Right cardiac atrium (tissue), 5 donors: ENCODE measurements around the gene PHLDA2. TPM values are rescaled to one million over a fixed set of nuclear protein-coding genes. Genes with fewer than 3 reads are reported as not detected.

Source experiments
- ATAC-seq, 2 donors: fragments of 200-7000 bp; cut with Tn5 transposase; one replicate each; pipeline versions ENCODE4 v1.8.0 to v1.9.1; 2020; ENCODE audit warnings: moderate library complexity in 2 of 2, mild to moderate bottlenecking in 1 of 2
- DNase-seq, 3 donors: peaks; one replicate each; pipeline ENCODE4 v3.0.0-alpha.2; 2020
- H3K27ac ChIP-seq: one replicate; pipeline ENCODE4 v1.5.1; 2013; ENCODE audit warnings: mild to moderate bottlenecking, low read length, control low read depth, moderate library complexity
- H3K27me3 ChIP-seq: one replicate; pipeline ENCODE4 v1.6.1; 2013; ENCODE audit not compliant: control insufficient read depth, insufficient read depth
- H3K4me1 ChIP-seq: one replicate; pipeline ENCODE4 v1.6.1; 2013; ENCODE audit warnings: low read length; ENCODE audit not compliant: control insufficient read depth, insufficient read depth
- H3K4me3 ChIP-seq: one replicate; pipeline ENCODE4 v1.5.1; 2013; ENCODE audit warnings: low read length, control low read depth
- H3K9me3 ChIP-seq: one replicate; pipeline ENCODE4 v1.6.1; 2013; ENCODE audit warnings: low read length; ENCODE audit not compliant: control insufficient read depth
- WGBS: extraction: QIAGEN DNeasy Blood & Tissue Kit; methylation state at CpG from one replicate; pipeline ENCODE4 v1.1.7; 2013; 5-methylcytosine and 5-hydroxymethylcytosine counted together
- intact Hi-C, 4 donors: fragments of 100-400 bp; cut with DNase I; formaldehyde crosslinking; loops; one replicate each; pipeline versions ENCODE4 v1.11.0 to v1.14.0; 2022 to 2023
- polyA plus RNA-seq: library from polyadenylated mRNA; stranded (reverse); fragments of 200-250 nt; gene quantifications from one replicate; pipeline ENCODE4 v1.2.3, GENCODE V29; 2013
- total RNA-seq, 4 donors: library from RNA; stranded (reverse); fragmentation: NEBNext Ultra II Directional; extraction: Animal tissue kit (Norgen Biotek cat#: 25700); gene quantifications; one replicate each; pipeline ENCODE4 v1.2.1, GENCODE V29; 2021
- donor health status: healthy with polysubstance abuse.
- donor health status: DM: no; HTN: yes; CAD: no.
- donor health status: DM: no; HTN: no; CAD: no.
- donor health status: DM: no; HTN: yes; CAD: no; lungs with severe emphysema.
- donor health status: DM: yes; HTN: yes; CAD: no.

PHLDA2 gene
- total and polyA plus RNA-seq, 5 donors = 0.57 to 2.1 (median 1.4) TPM; not detected in 1

DNA sequence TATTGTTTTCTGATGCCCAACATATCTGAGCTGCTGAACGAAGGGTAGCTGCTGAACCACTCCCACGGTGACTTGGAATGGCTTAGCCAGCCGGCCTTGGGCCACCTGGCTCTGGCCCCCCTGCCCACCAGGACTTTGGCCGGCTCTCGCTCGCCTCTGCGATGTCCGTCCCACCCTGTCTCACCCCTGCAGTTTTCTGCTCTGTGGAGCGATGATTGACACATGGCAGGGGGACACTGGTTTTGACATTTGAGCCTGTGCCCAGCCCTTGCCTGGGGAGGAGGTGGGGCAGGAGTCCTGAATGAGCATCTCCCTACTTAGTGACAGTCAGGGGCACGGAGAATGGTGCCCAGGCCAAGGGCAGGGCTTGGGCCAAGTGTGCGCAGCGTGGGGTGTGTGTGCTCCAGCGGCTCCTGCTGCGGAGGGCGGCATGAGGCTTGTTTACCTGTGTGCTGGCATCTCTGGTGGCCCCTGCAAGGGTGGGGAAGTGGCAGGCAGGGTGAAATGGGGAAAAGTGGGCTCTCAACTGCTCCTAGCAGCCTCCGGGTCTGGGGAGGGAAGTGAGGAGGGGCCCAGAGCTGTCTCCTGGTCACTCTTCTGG lies 27.9 kb downstream of the PHLDA2 start:
- no peaks in the 10 kb centered on the region for H3K4me1 ChIP-seq
- 77% methylated on average over 16 of the region's 16 CpGs for WGBS
- peak overlapping the region; percentile 67 for H3K4me3 ChIP-seq
- no peaks in the 10 kb centered on the region for H3K9me3 ChIP-seq
- DNase-seq (peak in 1 of 3 donors; percentile 64), ATAC-seq (peak; percentile 1 to 4)
- intact Hi-C loops = no loop called here
- peak overlapping the region; percentile 63 for H3K27ac ChIP-seq
- H3K27me3 ChIP-seq = no peaks in the 10 kb centered on the region

DNA sequence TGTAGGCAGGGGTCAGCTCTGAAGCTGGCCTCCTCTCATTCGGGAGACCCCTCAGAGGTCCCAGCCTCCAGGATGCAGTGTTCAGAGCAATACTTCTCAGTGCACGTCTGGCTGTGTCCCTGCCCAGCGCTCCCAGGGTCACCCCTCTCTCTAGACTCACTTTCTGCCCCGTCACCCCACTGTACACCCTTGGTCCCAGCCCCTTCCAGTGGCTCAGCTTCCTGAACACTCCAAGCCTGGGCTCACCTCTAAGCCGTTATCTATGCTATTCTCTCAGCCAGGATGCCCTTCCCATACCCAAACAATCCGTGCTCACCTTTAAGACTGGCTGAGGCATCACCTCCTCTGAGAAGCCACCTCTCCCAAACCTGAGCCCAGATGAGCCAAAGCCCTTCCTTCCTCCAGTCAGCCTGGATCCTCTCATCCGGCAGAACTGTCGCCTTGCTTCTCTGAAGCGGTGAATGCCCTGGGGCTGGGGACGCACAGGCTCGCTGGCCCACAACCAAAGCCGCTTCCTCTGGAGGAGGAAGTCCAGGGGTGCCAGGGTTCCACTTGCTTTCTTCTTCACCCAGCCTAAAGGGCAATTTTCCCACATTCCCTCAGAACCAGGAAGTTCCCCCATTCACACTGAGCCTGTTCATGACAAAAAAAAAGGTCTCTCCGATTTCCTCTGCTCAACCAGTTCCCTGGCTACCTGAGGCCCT lies 30.0 kb downstream of the PHLDA2 start:
- H3K4me3 ChIP-seq = no peak overlapping the region
- H3K9me3 ChIP-seq = no peaks in the 10 kb centered on the region
- WGBS = 63% methylated on average over 13 of the region's 13 CpGs
- no peaks in the 10 kb centered on the region for H3K27me3 ChIP-seq
- peak in 1 of 3 donors; percentile 75 for DNase-seq
- intact Hi-C loops = loop anchor here in 2 of 4 donors (10.0 kb wide), 2 partner anchors 474 to 594 kb away; partner anchors contain the start of genes C11orf21 (in 1 of the 2) and TSPAN32 (in 1 of the 2)
- H3K4me1 ChIP-seq = no peaks in the 10 kb centered on the region
- no peak overlapping the region for H3K27ac ChIP-seq
- ATAC-seq = no peak

DNA sequence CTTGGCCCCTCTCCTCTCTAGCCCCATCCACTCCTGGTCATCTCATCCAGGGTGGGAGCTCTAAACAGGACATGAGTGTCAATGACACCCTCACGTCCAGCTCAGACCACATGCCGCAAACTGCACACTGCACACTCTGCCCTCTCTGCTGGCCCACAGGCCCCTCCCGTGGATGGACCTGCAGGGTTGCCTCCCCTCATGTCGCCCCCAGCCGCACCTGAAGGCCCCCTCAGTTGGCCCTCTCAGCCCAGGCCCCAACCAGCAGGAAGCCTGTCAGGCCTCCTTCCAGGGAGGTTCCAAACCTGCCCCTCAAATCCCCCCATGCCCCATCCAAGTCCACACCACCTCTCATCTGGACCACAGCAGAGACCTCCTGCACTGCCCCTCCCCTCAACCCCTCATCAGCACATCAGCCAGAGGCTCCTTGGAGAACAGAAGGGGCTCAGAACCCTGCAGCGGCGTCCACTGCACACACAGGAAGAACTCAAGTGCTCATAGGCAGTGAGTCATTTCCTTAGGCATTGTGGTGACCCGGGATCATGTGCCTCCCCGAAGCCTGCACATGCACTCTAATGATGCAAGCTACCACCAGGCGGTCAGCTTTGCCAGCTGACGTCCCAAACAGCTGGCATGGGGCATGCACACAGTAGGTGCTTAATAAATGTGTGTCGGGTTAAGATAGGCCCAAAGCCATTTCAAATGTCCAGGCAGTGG lies 30.7 kb downstream of the PHLDA2 start:
- WGBS = 62% methylated on average over 12 of the region's 12 CpGs
- ATAC-seq (peak; percentile 10 to 61), DNase-seq (peak; percentile 63 to 76 (median 72))
- Histone ChIP-seq H3K9me3 (no peaks in the 10 kb centered on the region), H3K27ac (no peak overlapping the region), H3K27me3 (no peaks in the 10 kb centered on the region), H3K4me1 (no peaks in the 10 kb centered on the region), H3K4me3 (no peak overlapping the region)
- intact Hi-C loops = loop anchor here in 2 of 4 donors (10.0 kb wide), 2 partner anchors 474 to 594 kb away; partner anchors contain the start of genes C11orf21 (in 1 of the 2) and TSPAN32 (in 1 of the 2)

DNA sequence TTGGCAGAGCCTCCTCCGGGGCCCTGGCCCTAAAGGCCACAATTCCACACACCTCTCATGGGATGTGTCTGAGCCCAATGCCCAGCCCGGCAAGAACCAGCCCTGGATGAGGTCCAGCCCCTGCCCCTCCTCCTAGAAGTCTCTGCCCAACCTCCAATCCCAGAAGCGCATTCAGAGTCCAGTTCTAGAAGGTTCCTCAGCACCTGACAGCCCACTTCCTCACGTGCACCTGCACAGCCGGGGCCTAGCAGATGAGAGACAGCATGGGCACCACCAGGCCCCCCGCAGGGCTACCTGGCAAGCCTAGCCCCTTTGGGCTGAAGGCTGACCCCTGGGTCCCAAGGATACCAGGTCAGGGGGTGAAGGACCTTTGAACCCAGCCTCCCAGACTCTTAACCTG lies 32.2 kb downstream of the PHLDA2 start:
- Histone ChIP-seq H3K27ac (no peak overlapping the region), H3K9me3 (no peaks in the 10 kb centered on the region), H3K27me3 (no peaks in the 10 kb centered on the region), H3K4me1 (no peaks in the 10 kb centered on the region), H3K4me3 (no peak overlapping the region)
- whole genome bisulfite sequencing = 90% methylated on average over 6 of the region's 6 CpGs
- DNase-seq = peak in 2 of 3 donors; percentile 54 to 55
- no peak for ATAC-seq
- intact Hi-C loops = loop anchor here in 2 of 4 donors (10.0 kb wide), 2 partner anchors 472 to 592 kb away; partner anchors contain the start of genes C11orf21 (in 1 of the 2) and TSPAN32 (in 1 of the 2)

DNA sequence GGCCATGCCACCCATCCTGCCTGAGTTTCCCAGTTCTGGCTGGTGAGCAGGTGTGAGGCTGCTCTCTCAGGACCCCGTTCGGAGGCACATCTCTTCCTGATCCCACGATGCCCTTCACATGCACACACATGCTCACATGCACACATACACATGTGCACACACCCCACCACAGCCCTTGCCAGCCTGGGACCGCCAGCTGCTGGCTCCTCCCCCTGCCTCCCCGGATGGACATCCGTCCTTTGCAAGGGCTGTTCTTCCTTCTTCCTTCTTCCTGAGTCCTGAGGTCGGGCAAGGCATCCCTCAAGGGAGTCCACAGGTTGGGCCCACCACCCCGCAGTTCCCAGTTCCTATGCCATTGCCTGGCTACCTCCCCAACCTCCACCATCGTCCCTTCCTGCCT lies 33.2 kb downstream of the PHLDA2 start:
- ATAC-seq = no peak
- 72% methylated on average over 9 of the region's 9 CpGs for WGBS
- peak in 2 of 3 donors; percentile 29 to 40 for DNase-seq
- H3K4me1 ChIP-seq = peaks cover 4% of the 10 kb centered on the region
- H3K9me3 ChIP-seq = no peaks in the 10 kb centered on the region
- no peaks in the 10 kb centered on the region for H3K27me3 ChIP-seq
- no peak overlapping the region for H3K4me3 ChIP-seq
- intact Hi-C loops = loop anchor here in 2 of 4 donors (10.0 kb wide), 2 partner anchors 471 to 591 kb away; partner anchors contain the start of genes C11orf21 (in 1 of the 2) and TSPAN32 (in 1 of the 2)
- H3K27ac ChIP-seq = no peak overlapping the region

DNA sequence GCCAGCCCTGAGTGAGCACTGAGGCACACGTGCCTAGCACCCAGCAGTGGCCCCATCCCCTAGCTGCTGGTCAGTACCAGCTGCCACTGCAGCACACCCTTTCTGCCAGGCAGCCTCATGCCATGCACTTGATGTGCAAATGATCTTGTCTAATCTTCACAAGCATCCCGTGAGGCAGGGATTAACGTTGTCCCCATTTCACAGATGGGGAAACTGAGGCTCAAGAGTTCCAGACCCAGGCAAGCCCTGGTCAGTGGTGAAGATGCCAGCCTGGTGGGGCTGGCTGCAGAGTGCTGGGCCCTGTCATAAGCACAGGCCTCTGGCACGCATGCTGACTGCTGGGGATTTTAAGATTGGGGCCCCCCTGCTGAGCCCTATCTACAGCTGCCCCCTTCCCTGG lies 35.3 kb downstream of the PHLDA2 start:
- DNase-seq (peak in 1 of 3 donors; percentile 24), ATAC-seq (no peak)
- no peaks in the 10 kb centered on the region for H3K9me3 ChIP-seq
- WGBS = 84% methylated on average over 4 of the region's 4 CpGs
- no peak overlapping the region for H3K27ac ChIP-seq
- no peak overlapping the region for H3K4me3 ChIP-seq
- peaks cover 8% of the 10 kb centered on the region for H3K4me1 ChIP-seq
- H3K27me3 ChIP-seq = no peaks in the 10 kb centered on the region
- intact Hi-C loops = loop anchor here in 3 of 4 donors (5.0 to 10.0 kb wide), 4 partner anchors 462 to 589 kb away; partner anchors contain the start of genes C11orf21 (in 1 of the 3) and TSPAN32 (in 1 of the 3)

DNA sequence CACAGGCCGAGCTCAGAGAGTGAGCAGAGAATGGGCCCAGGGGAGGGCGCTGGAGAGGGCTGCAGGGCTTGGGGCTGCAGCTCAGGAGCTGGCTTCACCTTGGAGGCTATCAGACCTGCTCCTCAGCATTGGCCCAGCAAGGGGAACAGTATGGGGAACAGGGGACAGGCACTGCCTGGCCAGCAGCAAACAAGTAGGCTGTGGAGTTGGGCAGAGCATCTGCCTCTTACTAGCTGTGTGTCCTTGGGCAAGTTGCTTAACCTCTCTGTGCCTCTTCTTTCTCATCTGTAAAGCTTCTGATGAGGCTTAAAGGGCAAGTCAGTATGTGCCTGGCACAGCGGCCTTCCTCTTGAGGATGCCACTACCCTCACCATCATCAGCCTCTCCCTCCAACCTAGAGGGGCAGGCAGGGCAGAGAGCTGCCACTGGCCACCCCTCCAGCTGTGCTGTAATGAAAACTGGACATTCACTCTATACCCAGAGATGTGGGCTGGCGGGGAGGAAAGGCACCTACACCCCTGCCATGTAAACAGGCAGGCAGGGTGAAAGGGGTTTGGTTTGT lies 36.2 kb downstream of the PHLDA2 start:
- ATAC-seq (peak; percentile 1 to 2), DNase-seq (peak in 2 of 3 donors; percentile 36 to 40)
- Histone ChIP-seq H3K27me3 (no peaks in the 10 kb centered on the region), H3K4me3 (no peak overlapping the region), H3K9me3 (no peaks in the 10 kb centered on the region), H3K4me1 (peaks cover 8% of the 10 kb centered on the region), H3K27ac (peak overlapping the region; percentile 3)
- intact Hi-C loops = loop anchor here in 3 of 4 donors (5.0 to 10.0 kb wide), 4 partner anchors 461 to 588 kb away; partner anchors contain the start of genes C11orf21 (in 1 of the 3) and TSPAN32 (in 1 of the 3)
- 59% methylated on average over 4 of the region's 4 CpGs for WGBS

DNA sequence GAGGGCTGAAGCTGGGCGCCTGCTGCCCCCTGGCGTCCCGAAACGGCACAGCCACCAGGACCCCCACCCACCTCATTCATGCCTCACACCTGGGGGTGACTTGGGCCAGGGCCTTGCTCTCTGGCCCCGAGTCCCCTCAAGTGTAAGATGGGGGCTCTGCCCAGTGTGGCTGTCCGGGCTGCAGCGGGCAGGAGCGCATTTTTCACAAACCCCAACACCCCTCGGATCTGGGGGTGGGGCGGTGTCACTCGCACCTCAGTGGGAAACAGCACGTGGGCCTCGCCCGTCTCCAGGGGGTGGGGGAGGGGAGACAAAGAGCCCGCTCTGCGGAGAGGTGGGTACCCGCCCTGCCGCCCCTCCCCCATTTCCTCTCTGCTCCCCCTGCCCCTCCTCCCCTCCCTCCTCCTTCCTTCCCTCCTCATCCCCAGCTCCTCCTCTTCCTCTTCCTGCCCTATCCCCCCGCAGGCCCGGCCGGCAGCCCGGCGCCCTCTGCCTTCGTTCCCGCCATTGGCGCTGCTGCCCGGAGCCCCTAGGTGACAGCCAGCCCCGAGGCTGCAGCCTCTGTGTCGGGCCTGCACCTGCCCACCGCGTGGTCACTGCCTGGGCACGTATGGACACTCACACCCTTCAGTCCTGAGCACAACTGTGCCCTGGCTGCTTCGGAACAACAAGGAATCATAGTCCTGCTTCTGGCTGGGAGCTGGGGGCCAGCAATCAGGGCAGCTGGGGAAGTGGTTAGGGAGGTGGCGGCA lies 36.8 kb downstream of the PHLDA2 start:
- H3K27me3 ChIP-seq = no peaks in the 10 kb centered on the region
- ATAC-seq = peak; percentile 56 to 61
- 2% methylated on average over 34 of the region's 34 CpGs for WGBS
- peaks cover 8% of the 10 kb centered on the region for H3K4me1 ChIP-seq
- peak overlapping the region; percentile 3 for H3K27ac ChIP-seq
- intact Hi-C loops = loop anchor here in 3 of 4 donors (5.0 to 10.0 kb wide), 4 partner anchors 460 to 588 kb away; partner anchors contain the start of genes C11orf21 (in 1 of the 3) and TSPAN32 (in 1 of the 3)
- peak; percentile 70 to 89 (median 83) for DNase-seq
- H3K9me3 ChIP-seq = no peaks in the 10 kb centered on the region
- H3K4me3 ChIP-seq = peak overlapping the region; percentile 8

DNA sequence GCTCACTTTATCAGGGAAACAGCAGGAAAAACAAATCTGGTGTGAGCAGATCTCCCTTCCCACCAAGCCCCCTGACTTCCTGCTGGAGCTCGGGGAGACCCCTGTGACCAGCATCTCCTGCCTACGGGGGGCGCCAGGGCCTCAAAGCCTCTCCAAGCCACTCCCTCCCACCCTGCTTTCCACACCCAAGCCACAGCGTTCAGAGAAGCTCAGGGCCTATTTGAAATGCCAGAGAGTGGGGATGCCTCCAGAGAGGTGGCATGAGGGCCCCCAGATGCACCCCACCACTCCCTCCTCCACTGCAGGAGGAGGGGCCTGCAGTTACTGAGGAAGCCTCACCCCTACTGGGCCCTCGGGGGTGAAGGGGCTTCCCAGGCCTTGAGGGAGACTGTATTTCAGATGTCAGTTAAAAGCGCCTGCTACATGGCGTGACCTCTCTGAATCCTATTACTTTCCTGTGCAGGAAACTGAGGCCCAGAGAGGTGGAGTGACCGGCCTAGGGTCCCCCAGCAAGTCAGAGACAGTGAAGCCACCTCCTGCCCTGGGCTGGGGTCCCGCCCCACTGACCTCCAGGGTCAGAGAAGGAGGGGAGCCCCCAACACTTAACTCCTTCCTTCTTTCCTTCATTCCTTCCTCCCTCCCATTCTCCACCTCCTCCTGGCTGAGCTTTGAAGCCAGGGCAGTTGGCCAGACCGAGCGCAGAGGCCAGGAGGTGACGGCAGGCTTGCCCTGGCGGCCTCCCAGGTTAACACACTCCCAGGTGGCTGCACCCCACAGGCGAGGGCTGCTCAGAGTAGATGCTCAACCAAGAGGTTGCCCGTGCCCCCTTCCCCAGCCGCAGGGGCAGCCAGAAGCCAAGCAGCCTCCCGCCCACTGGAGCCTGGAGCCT lies 37.6 kb downstream of the PHLDA2 start:
- no peaks in the 10 kb centered on the region for H3K9me3 ChIP-seq
- peaks cover 8% of the 10 kb centered on the region for H3K4me1 ChIP-seq
- ATAC-seq (no peak), DNase-seq (peak; percentile 61 to 89 (median 85))
- H3K27ac ChIP-seq = no peak overlapping the region
- no peaks in the 10 kb centered on the region for H3K27me3 ChIP-seq
- H3K4me3 ChIP-seq = no peak overlapping the region
- intact Hi-C loops = loop anchor here in 3 of 4 donors (5.0 to 10.0 kb wide), 4 partner anchors 459 to 587 kb away; partner anchors contain the start of genes C11orf21 (in 1 of the 3) and TSPAN32 (in 1 of the 3)
- 31% methylated on average over 17 of the region's 17 CpGs for WGBS
